DMS114 treated with DMSO at 0.1 percent for 48 hours (cell line): ENCODE data around the gene SRGAP2C.
"Not testable (repeated sequence)": the region's sequence is repeated elsewhere in the genome, so short reads cannot be mapped to it uniquely, and the experiment has no call there.

Source experiments
- DNase-seq: peaks from one replicate; lab custom pipeline; 2025; ENCODE audit not compliant: unreplicated experiment; lab: John Stamatoyannopoulos, UW

SRGAP2C gene

DNA sequence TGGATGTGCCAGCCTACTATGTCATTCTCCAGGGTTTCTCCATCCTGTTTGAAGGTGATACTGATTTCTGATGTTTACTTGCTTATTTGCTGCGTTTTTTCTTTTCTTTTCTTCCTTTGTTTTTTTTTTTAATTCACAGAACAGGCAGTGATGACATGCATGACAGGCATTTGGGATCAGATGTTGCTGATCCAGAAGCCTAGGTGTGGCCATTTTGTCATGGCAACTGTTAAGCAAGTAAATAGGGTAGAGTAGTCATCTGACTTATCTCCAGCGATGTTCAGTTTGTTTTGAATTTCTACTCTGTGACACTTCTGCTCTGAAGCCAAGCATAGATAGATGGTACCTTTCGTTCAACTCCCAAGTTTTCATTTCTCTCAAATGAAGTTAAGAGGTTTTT, 181.4 kb downstream of the SRGAP2C start:
- DNase-seq = not testable (repeated sequence)

DNA sequence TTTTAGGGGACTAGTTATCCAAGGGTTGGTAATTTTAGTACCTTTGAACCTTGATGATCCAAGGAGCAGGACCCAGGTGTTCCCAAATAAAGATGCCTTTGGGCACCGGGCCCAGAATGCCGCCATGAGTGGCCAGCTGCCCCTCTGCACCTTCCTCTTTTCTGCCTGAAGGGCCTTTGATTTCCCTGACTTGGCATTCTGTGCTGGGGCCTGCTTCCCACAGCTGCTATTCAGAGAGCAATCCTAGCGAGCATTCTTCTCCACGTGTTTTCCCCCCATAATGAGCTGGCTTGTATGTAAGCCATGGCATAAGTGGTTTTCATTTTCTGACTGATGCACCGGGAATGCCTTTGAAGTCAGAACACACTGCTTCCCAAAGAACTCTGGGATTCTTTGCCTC, 184.1 kb downstream of the SRGAP2C start:
- not testable (repeated sequence) for DNase-seq

GRCh38 chr1:121369959-121370358, 185.2 kb downstream of the SRGAP2C start:
- not testable (repeated sequence) for DNase-seq

DNA sequence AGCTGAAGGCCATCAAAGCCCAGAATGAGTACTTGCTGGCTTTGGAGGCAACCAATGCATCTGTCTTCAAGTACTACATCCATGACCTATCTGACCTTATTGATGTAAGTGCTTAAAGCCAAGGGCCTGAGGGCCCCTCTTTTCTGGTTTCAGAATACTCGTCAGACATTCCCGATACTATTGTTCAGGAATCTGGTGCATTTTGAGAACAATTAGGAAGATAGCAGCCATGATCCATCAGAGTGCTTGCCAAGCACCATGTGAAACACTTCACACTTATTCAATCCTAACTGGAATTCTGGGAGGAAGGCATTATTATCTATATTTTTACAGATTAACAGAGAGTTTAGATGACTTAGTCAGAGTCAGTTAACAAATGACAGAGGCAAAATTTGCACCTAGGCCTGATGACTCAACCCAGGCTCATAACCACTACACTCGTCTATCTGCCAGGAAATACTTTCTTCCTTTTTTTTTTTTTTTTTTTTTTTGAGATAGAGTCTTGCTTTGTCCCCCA, 190.1 kb downstream of the SRGAP2C start:
- not testable (repeated sequence) for DNase-seq

- DNase-seq = not testable (repeated sequence)
Observed at GRCh38 chr1:121376986-121377385, 192.2 kb downstream of the SRGAP2C start.

DNA sequence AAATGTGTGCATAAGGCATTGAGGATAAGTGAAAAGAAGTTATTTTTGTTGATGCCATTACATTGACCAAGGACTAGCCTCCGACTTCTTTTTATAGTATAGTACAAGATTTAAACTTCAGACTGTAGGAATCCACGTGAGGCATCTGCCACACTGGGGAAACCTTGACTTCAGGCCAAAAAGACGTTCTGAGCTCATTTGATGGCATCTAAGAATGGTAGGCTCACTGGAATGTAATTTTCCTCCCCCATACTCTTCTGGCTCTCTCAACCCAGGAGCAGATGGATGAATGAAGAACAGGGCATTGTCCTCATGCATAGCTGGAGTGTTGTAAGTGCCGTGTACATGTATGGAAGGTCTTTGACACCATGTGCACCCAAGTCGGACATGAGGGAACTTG, 194.0 kb downstream of the SRGAP2C start:
- not testable (repeated sequence) for DNase-seq

DNA sequence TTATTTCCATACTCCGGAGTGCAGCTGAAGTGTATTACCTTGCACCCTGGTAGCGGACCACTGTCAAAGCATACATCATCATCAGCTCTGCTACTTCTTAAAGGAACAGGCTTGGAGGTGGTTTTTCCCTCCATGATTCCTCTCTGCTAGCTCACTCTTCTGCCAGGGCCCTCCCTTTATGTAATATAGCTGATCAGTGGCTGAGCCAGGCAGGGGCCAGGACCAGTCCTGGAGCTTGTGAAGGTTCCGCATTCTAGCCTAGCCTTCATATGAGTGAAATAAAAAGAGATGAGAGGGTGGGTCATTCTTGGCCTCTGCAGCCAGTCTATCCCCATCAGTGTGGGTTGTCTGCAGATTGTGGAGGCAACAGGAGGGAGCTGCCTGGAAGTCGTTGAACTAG, 200.0 kb downstream of the SRGAP2C start:
- DNase-seq = not testable (repeated sequence)

DNA sequence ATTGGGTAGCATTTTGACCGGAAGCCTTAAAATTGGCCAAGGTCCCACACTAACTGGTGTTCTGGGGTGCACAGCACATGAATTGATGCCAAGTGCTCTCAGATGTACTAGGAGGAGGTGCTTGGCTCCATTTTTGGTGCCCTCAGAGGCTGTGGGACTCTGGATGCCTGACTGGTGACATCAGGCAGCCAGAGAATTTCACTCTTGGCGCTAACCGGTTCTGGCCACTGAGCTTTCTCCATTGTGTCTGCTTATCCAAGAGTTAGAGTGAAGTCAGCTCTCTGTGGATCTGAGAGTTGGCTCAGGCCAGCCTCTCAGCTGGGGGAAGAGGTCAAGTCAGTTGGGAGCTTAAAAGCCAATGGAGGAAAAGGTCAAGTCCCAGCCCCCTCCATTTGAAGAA, 200.4 kb downstream of the SRGAP2C start:
- DNase-seq = not testable (repeated sequence)

- DNase-seq = not testable (repeated sequence)
Observed at GRCh38 chr1:121385563-121386288, 201.0 kb downstream of the SRGAP2C start.

- not testable (repeated sequence) for DNase-seq
Observed at GRCh38 chr1:121386319-121386948, 201.7 kb downstream of the SRGAP2C start.

DNA sequence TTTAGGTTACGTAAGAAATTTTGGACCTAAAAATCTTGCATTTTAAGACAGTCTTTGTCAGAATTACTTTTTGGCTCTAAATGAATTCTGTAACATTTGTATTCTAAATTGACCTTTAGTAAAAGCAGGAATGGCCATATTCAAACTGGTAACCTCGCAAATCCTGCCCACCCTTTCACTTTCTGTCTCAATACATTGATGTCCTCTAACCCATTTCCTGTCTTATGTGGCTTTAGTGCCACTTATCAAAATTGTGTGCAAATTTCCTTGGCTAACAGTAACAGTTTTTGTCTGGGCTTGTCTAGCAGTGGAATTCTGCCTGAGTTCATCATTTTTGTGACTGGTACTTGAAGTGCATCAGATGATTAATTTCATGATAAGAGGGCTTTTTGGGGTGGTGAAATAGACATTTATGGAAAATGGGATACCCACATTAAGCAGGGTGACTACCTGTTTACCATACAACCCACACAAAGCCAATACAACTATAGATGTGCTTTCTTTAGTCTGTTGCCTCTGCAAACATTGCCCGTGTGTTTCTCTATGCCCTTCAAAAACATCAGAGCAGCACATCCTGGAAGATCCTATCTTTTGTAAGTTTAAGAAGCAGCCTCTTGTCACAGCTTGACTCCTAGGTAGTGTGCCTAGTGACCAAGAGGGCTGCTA, 205.3 kb downstream of the SRGAP2C start:
- not testable (repeated sequence) for DNase-seq

DNA sequence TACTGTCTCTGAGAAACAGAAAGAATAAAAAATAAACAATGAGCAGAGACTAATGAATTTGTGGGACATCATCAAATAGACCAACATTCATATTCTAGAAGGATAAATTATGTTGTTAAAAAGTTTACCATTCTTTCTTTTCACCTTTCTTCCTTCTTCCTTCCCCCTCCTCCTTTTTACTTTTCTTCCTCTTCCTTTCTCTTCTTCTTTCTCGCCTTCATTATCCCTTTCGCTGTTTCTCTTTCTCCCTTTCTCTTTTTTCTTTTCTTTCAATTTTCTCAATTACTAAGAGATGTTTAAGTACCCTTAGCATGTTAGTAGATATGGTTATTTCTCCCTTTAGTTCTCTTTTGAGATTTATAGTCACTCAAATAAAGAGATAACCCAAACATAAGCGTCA, 207.4 kb downstream of the SRGAP2C start:
- not testable (repeated sequence) for DNase-seq

DNA sequence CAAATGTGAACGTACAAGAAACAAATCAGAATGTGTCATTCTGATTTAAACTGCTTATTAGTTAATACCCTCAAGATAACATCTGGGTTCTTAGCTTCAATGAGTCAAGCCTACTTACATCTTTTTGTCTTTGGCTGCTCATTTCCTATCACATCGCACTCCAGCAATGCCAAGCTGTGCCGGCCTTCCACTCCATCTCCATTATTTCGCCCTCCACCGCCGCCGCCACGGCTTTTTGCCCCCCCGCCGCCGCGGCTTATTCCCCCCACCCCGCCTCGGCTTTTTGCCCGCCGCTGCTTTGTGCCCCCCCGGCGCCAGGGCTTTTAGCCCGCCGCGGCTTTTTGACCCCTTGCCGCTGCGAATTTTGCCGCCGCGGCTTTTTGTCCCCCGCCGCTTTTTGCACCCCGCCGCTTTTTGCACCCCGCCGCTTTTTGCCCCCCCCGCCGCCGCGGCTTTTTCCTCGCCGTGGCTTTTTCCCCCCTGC, 211.0 kb downstream of the SRGAP2C start:
- not testable (repeated sequence) for DNase-seq

- DNase-seq = not testable (repeated sequence)
Observed at GRCh38 chr1:121396335-121397081, 211.7 kb downstream of the SRGAP2C start.

DNA sequence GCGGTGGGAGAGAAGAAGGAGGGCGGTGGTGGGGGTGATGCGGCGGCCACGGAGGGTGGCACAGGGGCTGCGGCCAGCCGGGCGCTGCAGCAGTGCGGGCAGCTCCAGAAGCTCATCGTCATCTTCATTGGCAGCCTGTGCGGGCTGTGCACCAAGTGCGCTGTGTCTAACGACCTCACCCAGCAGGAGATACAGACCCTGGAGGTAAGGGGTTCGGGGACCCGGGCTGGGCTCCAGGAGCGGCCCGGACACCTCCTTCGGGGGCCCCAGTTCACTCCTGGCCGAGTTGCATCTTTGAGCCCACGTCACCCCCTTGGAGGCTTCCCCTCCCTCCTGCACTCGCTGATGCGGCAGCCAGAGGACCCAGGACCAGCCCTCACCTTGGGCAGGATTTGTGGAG, 212.3 kb downstream of the SRGAP2C start:
- not testable (repeated sequence) for DNase-seq

DNA sequence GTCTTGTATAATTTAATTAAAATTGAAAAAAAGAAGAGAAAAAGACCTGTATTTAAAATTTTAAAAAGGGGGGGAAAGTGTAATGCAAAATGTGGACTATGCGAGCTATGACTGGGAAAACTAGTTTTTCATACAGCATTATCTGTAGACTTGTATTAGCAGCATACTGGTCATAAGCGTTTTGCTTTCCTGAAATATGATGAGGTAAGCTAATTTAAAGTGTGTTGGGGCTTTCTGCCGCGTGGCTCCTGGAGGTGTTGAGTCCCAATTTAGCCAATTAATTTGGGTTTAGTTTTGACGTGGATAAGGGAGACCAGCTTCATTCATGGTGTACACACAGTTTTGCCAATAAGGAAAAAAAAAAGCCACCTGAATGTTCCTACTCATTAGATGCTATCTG, 214.4 kb downstream of the SRGAP2C start:
- DNase-seq = not testable (repeated sequence)

DNA sequence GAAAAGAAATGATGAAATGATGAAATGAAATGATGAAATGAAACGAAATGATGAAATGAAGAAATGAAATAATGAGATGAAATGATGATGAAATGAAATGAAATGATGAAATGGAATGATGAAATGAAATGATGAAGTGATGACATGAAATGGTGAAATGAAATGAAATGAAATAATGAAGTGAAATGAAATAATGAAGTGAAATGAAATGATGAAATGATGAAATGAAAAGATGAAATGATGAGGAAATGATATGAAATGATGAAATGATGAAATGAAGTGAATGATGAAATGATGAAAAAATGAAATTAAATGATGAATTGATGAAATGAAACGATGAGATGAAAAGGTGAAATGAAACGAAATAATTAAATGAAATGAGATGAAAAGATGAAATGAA, 215.3 kb downstream of the SRGAP2C start:
- DNase-seq = not testable (repeated sequence)

GRCh38 chr1:121400541-121401310, 216.0 kb downstream of the SRGAP2C start:
- not testable (repeated sequence) for DNase-seq

DNA sequence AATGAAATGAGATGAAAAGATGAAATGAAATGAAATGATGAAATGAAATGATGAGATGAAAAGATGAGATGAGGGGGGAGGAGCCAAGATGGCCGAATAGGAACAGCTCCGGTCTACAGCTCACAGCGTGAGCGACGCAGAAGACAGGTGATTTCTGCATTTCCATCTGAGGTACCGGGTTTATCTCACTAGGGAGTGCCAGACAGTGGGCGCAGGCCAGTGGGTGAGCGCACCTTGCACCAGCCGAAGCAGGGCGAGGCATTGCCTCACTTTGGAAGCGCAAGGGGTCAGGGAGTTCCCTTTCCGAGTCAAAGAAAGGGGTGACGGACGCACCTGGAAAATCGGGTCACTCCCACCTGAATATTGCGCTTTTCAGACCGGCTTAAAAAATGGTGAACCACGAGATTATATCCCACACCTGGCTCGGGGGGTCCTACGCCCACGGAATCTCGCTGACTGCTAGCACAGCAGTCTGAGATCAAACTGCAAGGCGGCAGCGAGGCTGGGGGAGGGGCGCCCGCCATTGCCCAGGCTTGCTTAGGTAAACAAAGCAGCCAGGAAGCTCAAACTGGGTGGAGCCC, 216.7 kb downstream of the SRGAP2C start:
- not testable (repeated sequence) for DNase-seq

- DNase-seq = not testable (repeated sequence)
Observed at GRCh38 chr1:121403254-121403653, 218.5 kb downstream of the SRGAP2C start.
